Body of pancreas (tissue), 4 donors: ENCODE data around the gene PDXP.

Source experiments
- CTCF ChIP-seq, 7 experiments: fragments of 450-650 bp in 4 of 7; fragments of 200-600 bp in 3 of 7; sonication (generic) in 3 of 7; IDR thresholded peaks; one replicate each; pipeline ENCODE4 v1.5.1; 2016 to 2019; ENCODE audit warnings: antibody characterized with exemption in 7 of 7
- POLR2A ChIP-seq, 3 donors: fragments of 450-650 bp; IDR thresholded peaks; one replicate each; pipeline ENCODE4 v1.6.1; 2016; ENCODE audit warnings: antibody characterized with exemption in 3 of 3, mild to moderate bottlenecking in 2 of 3

DNA sequence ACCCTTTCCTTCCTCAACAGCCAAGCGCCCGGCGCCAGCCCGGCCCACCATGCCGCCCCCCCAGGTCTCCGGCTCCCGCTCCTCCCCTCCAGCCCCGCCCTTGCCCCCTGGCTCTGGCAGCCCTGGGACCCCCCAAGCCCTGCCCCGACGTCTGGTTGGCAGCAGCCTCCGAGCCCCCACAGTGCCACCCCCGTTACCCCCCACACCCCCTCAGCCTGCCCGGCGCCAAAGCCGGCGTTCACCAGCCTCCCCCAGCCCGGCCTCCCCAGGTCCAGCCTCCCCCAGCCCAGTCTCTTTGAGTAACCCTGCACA lies 3.3 kb upstream of the PDXP start:
- TF ChIP-seq CTCF (IDR thresholded peaks at IDR 0.05) (no peak), POLR2A (IDR thresholded peaks at IDR 0.05) (no peak)
